22Rv1 (cell line): Measurements from ENCODE around the gene UBE2J1.

ENCODE experiments used
- ZFX ChIP-seq: fragments of 450-650 bp; IDR thresholded peaks from 2 replicates; pipeline ENCODE4 v1.6.1; 2017; ENCODE audit warnings: antibody characterized with exemption, borderline replicate concordance
- TF ChIP-seq, protein P1 (sequence below): fragments of 450-650 bp; IDR thresholded peaks from 2 replicates; pipeline ENCODE4 v1.5.1; 2017; ENCODE audit warnings: mild to moderate bottlenecking

DNA sequence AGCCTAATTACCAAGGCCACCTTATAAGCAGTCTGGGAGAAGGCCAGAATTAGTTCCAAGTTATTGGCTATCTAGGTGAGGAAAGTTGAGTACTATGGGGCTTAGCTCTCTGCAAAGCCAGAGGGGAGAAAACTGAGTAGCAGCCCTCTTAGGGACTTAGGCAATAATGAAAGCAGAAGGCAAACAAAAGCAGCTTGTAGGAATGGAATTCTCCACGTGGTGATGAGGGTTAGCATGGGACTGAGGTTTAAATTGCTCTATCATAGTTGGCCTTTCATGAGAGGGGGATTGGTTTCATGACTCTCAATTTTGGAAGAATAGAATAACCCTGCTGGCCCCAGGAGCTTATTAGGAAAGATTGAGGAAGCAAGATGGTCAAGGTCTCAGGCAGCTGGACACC lies 7.0 kb upstream of the UBE2J1 start:
- TF ChIP-seq, protein P1, sequence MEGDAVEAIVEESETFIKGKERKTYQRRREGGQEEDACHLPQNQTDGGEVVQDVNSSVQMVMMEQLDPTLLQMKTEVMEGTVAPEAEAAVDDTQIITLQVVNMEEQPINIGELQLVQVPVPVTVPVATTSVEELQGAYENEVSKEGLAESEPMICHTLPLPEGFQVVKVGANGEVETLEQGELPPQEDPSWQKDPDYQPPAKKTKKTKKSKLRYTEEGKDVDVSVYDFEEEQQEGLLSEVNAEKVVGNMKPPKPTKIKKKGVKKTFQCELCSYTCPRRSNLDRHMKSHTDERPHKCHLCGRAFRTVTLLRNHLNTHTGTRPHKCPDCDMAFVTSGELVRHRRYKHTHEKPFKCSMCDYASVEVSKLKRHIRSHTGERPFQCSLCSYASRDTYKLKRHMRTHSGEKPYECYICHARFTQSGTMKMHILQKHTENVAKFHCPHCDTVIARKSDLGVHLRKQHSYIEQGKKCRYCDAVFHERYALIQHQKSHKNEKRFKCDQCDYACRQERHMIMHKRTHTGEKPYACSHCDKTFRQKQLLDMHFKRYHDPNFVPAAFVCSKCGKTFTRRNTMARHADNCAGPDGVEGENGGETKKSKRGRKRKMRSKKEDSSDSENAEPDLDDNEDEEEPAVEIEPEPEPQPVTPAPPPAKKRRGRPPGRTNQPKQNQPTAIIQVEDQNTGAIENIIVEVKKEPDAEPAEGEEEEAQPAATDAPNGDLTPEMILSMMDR: no peak
- TF ChIP-seq ZFX: no peak
